GM12873 (cell line): ENCODE measurements around the gene AFP.

Experiments
- TF ChIP-seq, protein P1 (sequence below): IDR thresholded peaks from 2 replicates; pipeline ENCODE4 v1.5.1; 2012; ENCODE audit warnings: low read depth, mild to moderate bottlenecking, moderate library complexity, low read length, control low read depth; ENCODE audit not compliant: insufficient read depth; ENCODE audit errors: missing control alignments

Gene AFP

DNA sequence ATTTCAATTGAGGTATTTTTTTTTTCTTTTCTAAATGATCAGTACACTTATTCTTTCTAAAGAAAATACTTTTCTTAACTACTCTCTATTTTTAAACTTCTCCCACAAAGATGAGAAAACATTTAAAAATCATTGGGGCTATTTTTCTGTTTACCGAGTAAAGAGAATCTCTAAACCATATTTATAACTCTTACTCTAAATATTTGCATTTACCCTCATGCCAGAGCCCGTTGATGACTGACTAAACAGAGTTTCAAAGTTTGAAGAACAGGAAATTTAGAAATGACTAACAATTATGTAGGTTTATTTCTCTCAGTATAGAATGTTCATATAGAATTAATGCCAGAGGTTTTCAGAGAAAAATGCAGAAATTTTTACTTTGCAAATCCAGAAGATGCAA, 34.6 kb upstream of the AFP start:
- TF ChIP-seq, protein P1, sequence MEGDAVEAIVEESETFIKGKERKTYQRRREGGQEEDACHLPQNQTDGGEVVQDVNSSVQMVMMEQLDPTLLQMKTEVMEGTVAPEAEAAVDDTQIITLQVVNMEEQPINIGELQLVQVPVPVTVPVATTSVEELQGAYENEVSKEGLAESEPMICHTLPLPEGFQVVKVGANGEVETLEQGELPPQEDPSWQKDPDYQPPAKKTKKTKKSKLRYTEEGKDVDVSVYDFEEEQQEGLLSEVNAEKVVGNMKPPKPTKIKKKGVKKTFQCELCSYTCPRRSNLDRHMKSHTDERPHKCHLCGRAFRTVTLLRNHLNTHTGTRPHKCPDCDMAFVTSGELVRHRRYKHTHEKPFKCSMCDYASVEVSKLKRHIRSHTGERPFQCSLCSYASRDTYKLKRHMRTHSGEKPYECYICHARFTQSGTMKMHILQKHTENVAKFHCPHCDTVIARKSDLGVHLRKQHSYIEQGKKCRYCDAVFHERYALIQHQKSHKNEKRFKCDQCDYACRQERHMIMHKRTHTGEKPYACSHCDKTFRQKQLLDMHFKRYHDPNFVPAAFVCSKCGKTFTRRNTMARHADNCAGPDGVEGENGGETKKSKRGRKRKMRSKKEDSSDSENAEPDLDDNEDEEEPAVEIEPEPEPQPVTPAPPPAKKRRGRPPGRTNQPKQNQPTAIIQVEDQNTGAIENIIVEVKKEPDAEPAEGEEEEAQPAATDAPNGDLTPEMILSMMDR, result no peak

DNA sequence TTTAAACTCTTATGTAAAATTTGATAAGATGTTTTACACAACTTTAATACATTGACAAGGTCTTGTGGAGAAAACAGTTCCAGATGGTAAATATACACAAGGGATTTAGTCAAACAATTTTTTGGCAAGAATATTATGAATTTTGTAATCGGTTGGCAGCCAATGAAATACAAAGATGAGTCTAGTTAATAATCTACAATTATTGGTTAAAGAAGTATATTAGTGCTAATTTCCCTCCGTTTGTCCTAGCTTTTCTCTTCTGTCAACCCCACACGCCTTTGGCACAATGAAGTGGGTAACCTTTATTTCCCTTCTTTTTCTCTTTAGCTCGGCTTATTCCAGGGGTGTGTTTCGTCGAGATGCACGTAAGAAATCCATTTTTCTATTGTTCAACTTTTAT, 32.0 kb upstream of the AFP start, which contains the start of gene ALB:
TSS of gene ALB (plus strand) at position 246 of the 400 bp plus-strand sequence. CDS start at position 287, 41 bp downstream.
- TF ChIP-seq, protein P1, result no peak

DNA sequence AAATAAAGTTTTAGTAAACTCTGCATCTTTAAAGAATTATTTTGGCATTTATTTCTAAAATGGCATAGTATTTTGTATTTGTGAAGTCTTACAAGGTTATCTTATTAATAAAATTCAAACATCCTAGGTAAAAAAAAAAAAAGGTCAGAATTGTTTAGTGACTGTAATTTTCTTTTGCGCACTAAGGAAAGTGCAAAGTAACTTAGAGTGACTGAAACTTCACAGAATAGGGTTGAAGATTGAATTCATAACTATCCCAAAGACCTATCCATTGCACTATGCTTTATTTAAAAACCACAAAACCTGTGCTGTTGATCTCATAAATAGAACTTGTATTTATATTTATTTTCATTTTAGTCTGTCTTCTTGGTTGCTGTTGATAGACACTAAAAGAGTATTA, 31.6 kb upstream of the AFP start:
- TF ChIP-seq, protein P1, result no peak

DNA sequence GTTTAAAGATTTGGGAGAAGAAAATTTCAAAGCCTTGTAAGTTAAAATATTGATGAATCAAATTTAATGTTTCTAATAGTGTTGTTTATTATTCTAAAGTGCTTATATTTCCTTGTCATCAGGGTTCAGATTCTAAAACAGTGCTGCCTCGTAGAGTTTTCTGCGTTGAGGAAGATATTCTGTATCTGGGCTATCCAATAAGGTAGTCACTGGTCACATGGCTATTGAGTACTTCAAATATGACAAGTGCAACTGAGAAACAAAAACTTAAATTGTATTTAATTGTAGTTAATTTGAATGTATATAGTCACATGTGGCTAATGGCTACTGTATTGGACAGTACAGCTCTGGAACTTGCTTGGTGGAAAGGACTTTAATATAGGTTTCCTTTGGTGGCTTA, 30.9 kb upstream of the AFP start:
- TF ChIP-seq, protein P1, result no peak

DNA sequence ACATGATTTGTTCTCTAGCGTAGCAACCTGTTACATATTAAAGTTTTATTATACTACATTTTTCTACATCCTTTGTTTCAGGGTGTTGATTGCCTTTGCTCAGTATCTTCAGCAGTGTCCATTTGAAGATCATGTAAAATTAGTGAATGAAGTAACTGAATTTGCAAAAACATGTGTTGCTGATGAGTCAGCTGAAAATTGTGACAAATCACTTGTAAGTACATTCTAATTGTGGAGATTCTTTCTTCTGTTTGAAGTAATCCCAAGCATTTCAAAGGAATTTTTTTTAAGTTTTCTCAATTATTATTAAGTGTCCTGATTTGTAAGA, 29.5 kb upstream of the AFP start:
- TF ChIP-seq, protein P1, result no peak

DNA sequence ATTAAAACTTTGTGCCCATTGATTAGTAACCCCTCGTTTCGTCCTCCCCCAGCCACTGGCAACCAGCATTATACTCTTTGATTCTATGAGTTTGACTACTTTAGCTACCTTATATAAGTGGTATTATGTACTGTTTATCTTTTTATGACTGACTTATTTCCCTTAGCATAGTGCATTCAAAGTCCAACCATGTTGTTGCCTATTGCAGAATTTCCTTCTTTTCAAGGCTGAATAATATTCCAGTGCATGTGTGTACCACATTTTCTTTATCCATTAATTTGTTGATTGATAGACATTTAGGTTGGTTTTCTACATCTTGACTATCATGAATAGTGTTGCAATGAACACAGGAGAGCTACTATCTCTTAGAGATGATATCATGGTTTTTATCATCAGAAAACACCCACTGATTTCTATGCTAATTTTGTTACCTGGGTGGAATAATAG, 28.8 kb upstream of the AFP start:
- TF ChIP-seq, protein P1, result no peak

DNA sequence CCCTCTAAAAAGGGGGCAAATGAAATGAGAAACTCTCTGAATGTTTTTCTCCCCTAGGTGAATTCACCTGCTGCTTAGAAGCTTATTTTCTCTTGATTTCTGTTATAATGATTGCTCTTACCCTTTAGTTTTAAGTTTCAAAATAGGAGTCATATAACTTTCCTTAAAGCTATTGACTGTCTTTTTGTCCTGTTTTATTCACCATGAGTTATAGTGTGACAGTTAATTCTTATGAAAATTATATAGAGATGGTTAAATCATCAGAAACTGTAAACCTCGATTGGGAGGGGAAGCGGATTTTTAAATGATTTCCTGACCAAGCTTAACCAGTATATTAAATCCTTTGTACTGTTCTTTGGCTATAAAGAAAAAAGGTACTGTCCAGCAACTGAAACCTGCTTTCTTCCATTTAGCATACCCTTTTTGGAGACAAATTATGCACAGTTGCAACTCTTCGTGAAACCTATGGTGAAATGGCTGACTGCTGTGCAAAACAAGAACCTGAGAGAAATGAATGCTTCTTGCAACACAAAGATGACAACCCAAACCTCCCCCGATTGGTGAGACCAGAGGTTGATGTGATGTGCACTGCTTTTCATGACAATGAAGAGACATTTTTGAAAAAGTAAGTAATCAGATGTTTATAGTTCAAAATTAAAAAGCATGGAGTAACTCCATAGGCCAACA, 27.7 kb upstream of the AFP start:
- TF ChIP-seq, protein P1, result no peak
